K562 (cell line): Measurements from ENCODE around the gene ITGA11. TPM values are rescaled to one million over a fixed set of nuclear protein-coding genes. Genes with fewer than 3 reads are reported as not detected.

ENCODE experiments used
- ATAC-seq: fragments of 200-7000 bp; cut with Tn5 transposase; 3 replicates; pipeline ENCODE4 v1.9.1; 2020; ENCODE audit warnings: moderate library complexity
- BruUV-seq: library from RNA; stranded (reverse); fragments of 400-500 nt; replicated peaks from 2 replicates; lab custom pipeline; 2021; lab: Mats Ljungman, UMichigan
- CTCF ChIA-PET: fragments of 300-600 bp; formaldehyde crosslinking; extraction: SDS; loops from one replicate; lab custom pipeline; 2021; ENCODE audit warnings: low intra/inter-chr PET ratio; lab: Yijun Ruan, JAX
- POLR2A ChIA-PET: fragments of 300-600, 350-650 bp; sonication (Branson Sonifier 250); formaldehyde crosslinking; extraction: SDS; loops from one replicate; lab custom pipeline; 2021; ENCODE audit warnings: antibody characterized with exemption, inconsistent platforms; lab: Yijun Ruan, JAX
- DNase-seq, 4 experiments: peaks; one replicate each; pipeline versions ENCODE4 v3.0.0 to v3.0.0-alpha.2; 2011 to 2018; ENCODE audit warnings: low spot score in 3 of 4, mixed read lengths in 3 of 4; ENCODE audit errors: extremely low read depth in 1 of 4
- FAIRE-seq: peaks from 2 replicates; lab custom pipeline; 2011; peaks lifted over from hg19 to GRCh38; lab: Jason Lieb, UNC
- H2AFZ ChIP-seq: 2 replicates; pipeline ENCODE4 v1.6.0; 2011; ENCODE audit warnings: low read depth, low read length, control low read depth, inconsistent platforms
- H3K27ac ChIP-seq: fragments of 200-600 bp; 3 replicates; pipeline ENCODE4 v1.8.0; 2011; ENCODE audit warnings: low read depth, mild to moderate bottlenecking, control low read depth, inconsistent platforms, low read length, moderate library complexity, mixed read lengths; ENCODE audit errors: extremely low read depth
- H3K27me3 ChIP-seq, 2 experiments: fragments of 300-600 bp in 1 of 2; 2 replicates in 1 of 2; 3 replicates in 1 of 2; pipeline versions ENCODE4 v1.6.0 to v1.8.0; 2011; ENCODE audit warnings: inconsistent platforms in 2 of 2, low read length in 2 of 2, mild to moderate bottlenecking in 1 of 2, mixed read lengths in 1 of 2, moderate library complexity in 1 of 2; ENCODE audit not compliant: control insufficient read depth in 2 of 2, insufficient read depth in 2 of 2
- H3K36me3 ChIP-seq: fragments of 300-600 bp; 3 replicates; pipeline ENCODE4 v1.8.0; 2011; ENCODE audit warnings: mild to moderate bottlenecking, low read length, inconsistent platforms; ENCODE audit not compliant: control insufficient read depth, insufficient read depth
- H3K4me1 ChIP-seq, 2 experiments: fragments of 200-600 bp in 1 of 2; replicated peaks in 1 of 2; 2 replicates in 1 of 2; 3 replicates in 1 of 2; pipeline versions ENCODE4 v1.5.1 to v1.8.0; 2011; ENCODE audit warnings: inconsistent platforms in 2 of 2, low read length in 2 of 2, mild to moderate bottlenecking in 1 of 2, mixed read lengths in 1 of 2, moderate library complexity in 1 of 2; ENCODE audit not compliant: control insufficient read depth in 2 of 2, insufficient read depth in 2 of 2
- H3K4me2 ChIP-seq: 2 replicates; pipeline ENCODE4 v1.6.1; 2011; ENCODE audit warnings: low read length, control low read depth, inconsistent platforms, mixed read lengths; ENCODE audit not compliant: insufficient read depth
- H3K4me3 ChIP-seq: fragments of 200-600 bp; sonication (generic), shearing (Covaris generic); 2 replicates; pipeline ENCODE4 v1.5.1; 2016; ENCODE audit warnings: control low read depth, inconsistent platforms
- H3K79me2 ChIP-seq: fragments of 200-600 bp; 3 replicates; pipeline ENCODE4 v1.8.0; 2011; ENCODE audit warnings: low read length, inconsistent platforms; ENCODE audit not compliant: control insufficient read depth, insufficient read depth
- H3K9ac ChIP-seq, 2 experiments: 2 replicates each; pipeline versions ENCODE4 v1.6.0 to v1.6.1; 2011; ENCODE audit warnings: low read depth in 2 of 2, low read length in 2 of 2, control low read depth in 1 of 2, inconsistent platforms in 1 of 2, mild to moderate bottlenecking in 1 of 2, mixed read lengths in 1 of 2; ENCODE audit not compliant: insufficient read depth in 1 of 2
- H3K9me1 ChIP-seq: one replicate; pipeline ENCODE4 v1.6.0; 2011; ENCODE audit warnings: inconsistent platforms, mild to moderate bottlenecking, low read length, moderate library complexity; ENCODE audit not compliant: control insufficient read depth, insufficient read depth
- H3K9me3 ChIP-seq: replicated peaks from 2 replicates; pipeline ENCODE4 v1.5.1; 2011; ENCODE audit warnings: low read depth, low read length, inconsistent platforms; ENCODE audit not compliant: control insufficient read depth, insufficient read depth
- H4K20me1 ChIP-seq: replicated peaks from 2 replicates; pipeline ENCODE4 v1.6.1; 2011; ENCODE audit warnings: low read length, inconsistent platforms, mixed read lengths; ENCODE audit not compliant: control insufficient read depth, insufficient read depth
- DNMT1 ChIP-seq: fragments of 450-650 bp; IDR thresholded peaks from 2 replicates; pipeline ENCODE4 v1.6.1; 2016; ENCODE audit warnings: antibody characterized with exemption, mild to moderate bottlenecking
- HMGN3 ChIP-seq: IDR thresholded peaks from 2 replicates; pipeline ENCODE4 v1.6.1; 2011; ENCODE audit warnings: borderline replicate concordance, low read depth, mild to moderate bottlenecking, mixed read lengths, low read length; ENCODE audit not compliant: insufficient read length; ENCODE audit errors: extremely low read depth
- NCOA1 ChIP-seq: fragments of 450-650 bp; IDR thresholded peaks from 2 replicates; pipeline ENCODE4 v1.6.1; 2016; ENCODE audit warnings: low read depth
- RFX7 ChIP-seq: fragments of 250-450 bp; sonication (Bioruptor Pico); IDR thresholded peaks from 2 replicates; pipeline ENCODE4 v1.5.1; 2021; ENCODE audit warnings: mild to moderate bottlenecking
- RNF2 ChIP-seq: sonication (generic); IDR thresholded peaks from 2 replicates; pipeline ENCODE4 v1.6.1; 2016
- STAT5B ChIP-seq: fragments of 250-450 bp; sonication (Bioruptor Pico); IDR thresholded peaks from 2 replicates; pipeline ENCODE4 v1.8.0; 2021; ENCODE audit warnings: mild to moderate bottlenecking, inconsistent platforms
- TCFL5 ChIP-seq: fragments of 250-450 bp; sonication (Bioruptor Pico); conservative IDR thresholded peaks from 2 replicates; pipeline ENCODE4 v1.6.1; 2021; ENCODE audit warnings: mild to moderate bottlenecking, moderate library complexity, matching md5 sums
- WGBS: fragments of 100-300 bp; shearing (Covaris generic); methylation state at CpG from one replicate; pipeline ENCODE4 v1.1.6; 2016; ENCODE audit warnings: low coverage, mixed read lengths; ENCODE audit not compliant: insufficient coverage; ENCODE audit errors: missing lambda C conversion rate; 5-methylcytosine and 5-hydroxymethylcytosine counted together
- in situ Hi-C: fragments of 300-500 bp; cut with MboI; formaldehyde crosslinking; loops from 4 replicates; pipeline ENCODE4 v1.15.0; 2018; ENCODE audit warnings: inconsistent platforms, mixed read lengths
- intact Hi-C: fragments of 100-400 bp; cut with micrococcal nuclease; formaldehyde crosslinking; loops from 2 replicates; pipeline ENCODE4 v1.14.2; 2022
- polyA plus RNA-seq, 8 experiments: library from polyadenylated mRNA; depleted of rRNA in 4 of 8; stranded (reverse) in 5 of 8; unstranded in 3 of 8; fragments of >200 nt; fragmentation: Nextera tagmentation in 2 of 8; fragmentation: Illumina TruSeq in 1 of 8; extraction: Ambion mirVana in 2 of 8; extraction: Trizol in 1 of 8; gene quantifications; 2 replicates each; pipeline versions ENCODE4 v1.2.1 to v1.2.3, GENCODE V29; 2011 to 2014; ENCODE audit warnings: inconsistent platforms in 1 of 8, missing spikeins in 1 of 8
- total RNA-seq, 7 experiments: library from RNA; depleted of rRNA in 6 of 7; stranded (reverse); fragments of >200 nt in 6 of 7; fragmentation: Illumina TruSeq in 2 of 7; extraction: Trizol in 2 of 7; gene quantifications; 2 replicates each; pipeline versions ENCODE4 v1.2.1 to v1.2.3, GENCODE V29; 2011 to 2021; ENCODE audit warnings: low replicate concordance in 1 of 7
- TF ChIP-seq, protein P1 (sequence below): fragments of 450-650 bp; conservative IDR thresholded peaks from 2 replicates; pipeline ENCODE4 v1.6.1; 2016; ENCODE audit warnings: missing genetic modification characterization, low read depth, mild to moderate bottlenecking, missing compliant biosample characterization, moderate library complexity
- TF ChIP-seq, protein P2 (sequence below), 2 experiments: fragments of 450-650 bp; IDR thresholded peaks; 2 replicates each; pipeline ENCODE4 v1.6.1; 2016; ENCODE audit warnings: mild to moderate bottlenecking in 2 of 2, borderline replicate concordance in 1 of 2, low read depth in 1 of 2, moderate library complexity in 1 of 2

ITGA11 gene
- total and polyA plus RNA-seq, 9 of the 15 experiments (the other 6 are each of a cell fraction or from before 2014, with no cell fraction given) = 0.01 TPM; not detected in 8

GRCh38 chr15:68298336-68298735 lies 133.6 kb downstream of the ITGA11 start:
- Histone ChIP-seq H2AFZ (no peak overlapping the region), H3K27ac (no peak overlapping the region), H3K79me2 (no peaks in the 10 kb centered on the region), H3K4me2 (no peak overlapping the region), H3K4me1 (no peaks in the 10 kb centered on the region; a peak in 1 of 5 replicates), H3K27me3 (no peaks in the 10 kb centered on the region), H4K20me1 (no peaks in the 10 kb centered on the region), H3K9me1 (no peaks in the 10 kb centered on the region), H3K9ac (no peak overlapping the region), H3K36me3 (peaks cover under 1% of the 10 kb centered on the region; the same call in 1 of the 3 replicates), H3K4me3 (no peak overlapping the region), H3K9me3 (no peaks in the 10 kb centered on the region)
- ChIA-PET CTCF (no interaction called here), POLR2A (interaction anchor here (0.6 kb wide), 1 partner anchor 35 kb away, joined by 3 read pairs; no protein-coding TSS in a partner anchor)
- ATAC-seq (no peak), FAIRE-seq (no peak), DNase-seq (no peak)
- in situ Hi-C loops (no loop called here), intact Hi-C loops (no loop called here)
- 55% methylated on average over 3 of the region's 3 CpGs for WGBS
- no TSS peak for BruUV-seq
- no peak for TF ChIP-seq RFX7 (CRISPR knock-in tag)
- no peak for TF ChIP-seq TCFL5 (CRISPR knock-in tag)
- no peak for TF ChIP-seq NCOA1
- no peak for TF ChIP-seq HMGN3
- TF ChIP-seq, protein P1, sequence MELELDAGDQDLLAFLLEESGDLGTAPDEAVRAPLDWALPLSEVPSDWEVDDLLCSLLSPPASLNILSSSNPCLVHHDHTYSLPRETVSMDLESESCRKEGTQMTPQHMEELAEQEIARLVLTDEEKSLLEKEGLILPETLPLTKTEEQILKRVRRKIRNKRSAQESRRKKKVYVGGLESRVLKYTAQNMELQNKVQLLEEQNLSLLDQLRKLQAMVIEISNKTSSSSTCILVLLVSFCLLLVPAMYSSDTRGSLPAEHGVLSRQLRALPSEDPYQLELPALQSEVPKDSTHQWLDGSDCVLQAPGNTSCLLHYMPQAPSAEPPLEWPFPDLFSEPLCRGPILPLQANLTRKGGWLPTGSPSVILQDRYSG (tag) = no peak
- TF ChIP-seq, protein P2, sequence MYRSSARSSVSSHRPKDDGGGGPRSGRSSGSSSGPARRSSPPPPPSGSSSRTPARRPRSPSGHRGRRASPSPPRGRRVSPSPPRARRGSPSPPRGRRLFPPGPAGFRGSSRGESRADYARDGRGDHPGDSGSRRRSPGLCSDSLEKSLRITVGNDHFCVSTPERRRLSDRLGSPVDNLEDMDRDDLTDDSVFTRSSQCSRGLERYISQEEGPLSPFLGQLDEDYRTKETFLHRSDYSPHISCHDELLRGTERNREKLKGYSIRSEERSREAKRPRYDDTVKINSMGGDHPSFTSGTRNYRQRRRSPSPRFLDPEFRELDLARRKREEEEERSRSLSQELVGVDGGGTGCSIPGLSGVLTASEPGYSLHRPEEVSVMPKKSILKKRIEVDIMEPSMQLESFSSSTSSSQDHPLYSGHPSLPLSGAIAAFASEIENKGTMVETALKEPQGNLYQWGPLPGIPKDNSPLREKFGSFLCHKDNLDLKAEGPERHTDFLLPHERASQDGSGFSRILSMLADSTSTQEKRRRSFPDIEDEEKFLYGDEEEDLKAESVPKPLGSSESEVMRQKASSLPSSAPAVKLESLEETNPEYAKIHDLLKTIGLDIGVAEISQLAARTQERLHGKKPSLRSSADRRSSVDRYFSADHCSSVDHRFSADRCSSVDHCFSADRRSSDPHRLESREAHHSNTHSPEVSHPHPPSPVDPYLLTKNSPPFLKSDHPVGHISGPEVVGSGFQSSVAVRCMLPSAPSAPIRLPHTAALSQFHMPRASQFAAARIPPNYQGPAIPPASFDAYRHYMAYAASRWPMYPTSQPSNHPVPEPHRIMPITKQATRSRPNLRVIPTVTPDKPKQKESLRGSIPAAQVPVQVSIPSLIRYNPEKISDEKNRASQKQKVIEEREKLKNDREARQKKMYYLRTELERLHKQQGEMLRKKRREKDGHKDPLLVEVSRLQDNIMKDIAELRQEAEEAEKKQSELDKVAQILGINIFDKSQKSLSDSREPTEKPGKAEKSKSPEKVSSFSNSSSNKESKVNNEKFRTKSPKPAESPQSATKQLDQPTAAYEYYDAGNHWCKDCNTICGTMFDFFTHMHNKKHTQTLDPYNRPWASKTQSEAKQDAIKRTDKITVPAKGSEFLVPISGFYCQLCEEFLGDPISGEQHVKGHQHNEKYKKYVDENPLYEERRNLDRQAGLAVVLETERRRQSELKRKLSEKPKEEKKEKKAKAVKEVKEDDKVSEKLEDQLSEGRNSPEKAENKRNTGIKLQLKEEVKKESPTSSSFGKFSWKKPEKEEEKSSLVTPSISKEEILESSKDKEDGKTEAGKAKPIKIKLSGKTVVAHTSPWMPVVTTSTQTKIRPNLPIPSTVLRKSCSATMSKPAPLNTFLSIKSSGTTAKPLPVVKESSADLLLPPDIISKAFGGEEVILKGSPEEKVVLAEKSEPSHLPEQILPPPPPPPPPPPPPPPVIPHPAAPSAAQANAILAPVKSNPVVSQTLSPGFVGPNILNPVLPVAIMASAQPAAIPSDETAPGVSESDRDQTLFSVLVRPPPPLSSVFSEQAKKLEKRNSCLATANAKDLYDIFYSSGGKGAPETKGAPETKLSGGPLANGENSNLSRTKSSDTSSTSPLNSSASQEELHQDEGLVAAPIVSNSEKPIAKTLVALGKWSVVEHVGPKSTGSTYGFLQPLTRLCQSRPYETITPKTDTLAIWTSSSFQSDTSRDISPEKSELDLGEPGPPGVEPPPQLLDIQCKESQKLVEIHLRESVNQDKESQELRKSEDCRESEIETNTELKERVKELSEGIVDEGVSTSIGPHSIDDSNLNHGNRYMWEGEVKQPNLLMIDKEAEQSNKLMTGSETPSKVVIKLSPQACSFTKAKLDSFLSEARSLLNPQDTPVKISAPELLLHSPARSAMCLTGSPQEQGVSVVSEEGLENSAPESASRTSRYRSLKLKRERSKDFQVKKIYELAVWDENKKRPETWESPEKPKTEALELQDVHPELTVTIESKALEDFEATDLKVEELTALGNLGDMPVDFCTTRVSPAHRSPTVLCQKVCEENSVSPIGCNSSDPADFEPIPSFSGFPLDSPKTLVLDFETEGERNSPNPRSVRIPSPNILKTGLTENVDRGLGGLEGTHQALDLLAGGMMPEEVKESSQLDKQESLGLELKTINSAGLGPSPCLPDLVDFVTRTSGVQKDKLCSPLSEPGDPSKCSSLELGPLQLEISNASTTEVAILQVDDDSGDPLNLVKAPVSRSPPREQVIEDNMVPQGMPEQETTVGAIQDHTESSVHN (IDR thresholded peaks at IDR 0.05; ENCODE audit: borderline replicate concordance in 1 of 2, low read depth in 1 of 2) = no peak
- TF ChIP-seq DNMT1 = no peak
- TF ChIP-seq STAT5B (CRISPR knock-in tag) = no peak
- no peak for TF ChIP-seq RNF2
